DND-41 (cell line): ENCODE data around the gene EIF2B2.

Source experiments
- ATAC-seq: fragments of 200-7000 bp; cut with Tn5 transposase; 3 replicates; pipeline ENCODE4 v1.9.1; 2021; ENCODE audit warnings: low read depth; ENCODE audit not compliant: insufficient read depth
- DNase-seq: peaks from one replicate; pipeline ENCODE4 v3.0.0-alpha.2; 2020
- H2AFZ ChIP-seq: 2 replicates; pipeline ENCODE4 v1.6.0; 2012; ENCODE audit warnings: low read depth, low read length
- H3K27ac ChIP-seq: 2 replicates; pipeline ENCODE4 v1.5.1; 2012; ENCODE audit warnings: low read length, inconsistent platforms
- H3K27me3 ChIP-seq: fragments of 200-600 bp; sonication (generic); 2 replicates; pipeline ENCODE4 v1.6.0; 2012; ENCODE audit warnings: low read length, mild to moderate bottlenecking, inconsistent platforms; ENCODE audit not compliant: insufficient read depth, poor library complexity
- H3K36me3 ChIP-seq: 2 replicates; pipeline ENCODE4 v1.5.1; 2012; ENCODE audit warnings: low read length, inconsistent platforms; ENCODE audit not compliant: insufficient read depth
- H3K4me1 ChIP-seq: 2 replicates; pipeline ENCODE4 v1.5.1; 2012; ENCODE audit warnings: mild to moderate bottlenecking, low read length; ENCODE audit not compliant: insufficient read depth
- H3K4me2 ChIP-seq: 2 replicates; pipeline ENCODE4 v1.6.0; 2012; ENCODE audit warnings: mild to moderate bottlenecking, moderate library complexity, low read length, inconsistent platforms; ENCODE audit not compliant: insufficient read depth
- H3K4me3 ChIP-seq, 2 experiments: fragments of 200-600 bp in 1 of 2; shearing (Covaris generic) in 1 of 2; 2 replicates each; pipeline ENCODE4 v1.5.1; 2012 to 2016; ENCODE audit warnings: inconsistent platforms in 2 of 2, low read length in 2 of 2, mild to moderate bottlenecking in 2 of 2, low read depth in 1 of 2, moderate library complexity in 1 of 2
- H3K79me2 ChIP-seq: 2 replicates; pipeline ENCODE4 v1.6.0; 2012; ENCODE audit warnings: low read length, inconsistent platforms; ENCODE audit not compliant: insufficient read depth
- H3K9ac ChIP-seq: 2 replicates; pipeline ENCODE4 v1.6.0; 2012; ENCODE audit warnings: low read depth, mild to moderate bottlenecking, inconsistent platforms, low read length, moderate library complexity
- H3K9me3 ChIP-seq: 2 replicates; pipeline ENCODE4 v1.5.1; 2012; ENCODE audit warnings: low read length, moderate library complexity, mild to moderate bottlenecking, inconsistent platforms; ENCODE audit not compliant: insufficient read depth, severe bottlenecking
- H4K20me1 ChIP-seq: 2 replicates; pipeline ENCODE4 v1.6.0; 2012; ENCODE audit warnings: low read length; ENCODE audit not compliant: insufficient read depth
- EZH2 ChIP-seq: IDR thresholded peaks from 3 replicates; pipeline ENCODE4 v1.6.1; 2012; ENCODE audit warnings: borderline replicate concordance, low read depth, mild to moderate bottlenecking, moderate library complexity, low read length, inconsistent platforms; ENCODE audit not compliant: severe bottlenecking
- TF ChIP-seq, protein P1 (sequence below): IDR thresholded peaks from 2 replicates; pipeline ENCODE4 v1.5.1; 2012; ENCODE audit warnings: borderline replicate concordance, low read length, moderate library complexity, mild to moderate bottlenecking; ENCODE audit not compliant: poor library complexity, severe bottlenecking; ENCODE audit errors: extremely low read depth

The EIF2B2 gene

GRCh38 chr14:75025082-75025481 lies 22.4 kb downstream of the EIF2B2 start:
- no peak for DNase-seq
- H3K36me3 ChIP-seq, result peaks cover 63% of the 10 kb centered on the region
- H3K4me3 ChIP-seq, result no peak overlapping the region
- no peaks in the 10 kb centered on the region for H4K20me1 ChIP-seq
- no peak for ATAC-seq
- H3K4me2 ChIP-seq, result no peak overlapping the region
- H3K9ac ChIP-seq, result no peak overlapping the region
- no peak overlapping the region for H2AFZ ChIP-seq
- H3K9me3 ChIP-seq, result no peaks in the 10 kb centered on the region
- TF ChIP-seq, protein P1, sequence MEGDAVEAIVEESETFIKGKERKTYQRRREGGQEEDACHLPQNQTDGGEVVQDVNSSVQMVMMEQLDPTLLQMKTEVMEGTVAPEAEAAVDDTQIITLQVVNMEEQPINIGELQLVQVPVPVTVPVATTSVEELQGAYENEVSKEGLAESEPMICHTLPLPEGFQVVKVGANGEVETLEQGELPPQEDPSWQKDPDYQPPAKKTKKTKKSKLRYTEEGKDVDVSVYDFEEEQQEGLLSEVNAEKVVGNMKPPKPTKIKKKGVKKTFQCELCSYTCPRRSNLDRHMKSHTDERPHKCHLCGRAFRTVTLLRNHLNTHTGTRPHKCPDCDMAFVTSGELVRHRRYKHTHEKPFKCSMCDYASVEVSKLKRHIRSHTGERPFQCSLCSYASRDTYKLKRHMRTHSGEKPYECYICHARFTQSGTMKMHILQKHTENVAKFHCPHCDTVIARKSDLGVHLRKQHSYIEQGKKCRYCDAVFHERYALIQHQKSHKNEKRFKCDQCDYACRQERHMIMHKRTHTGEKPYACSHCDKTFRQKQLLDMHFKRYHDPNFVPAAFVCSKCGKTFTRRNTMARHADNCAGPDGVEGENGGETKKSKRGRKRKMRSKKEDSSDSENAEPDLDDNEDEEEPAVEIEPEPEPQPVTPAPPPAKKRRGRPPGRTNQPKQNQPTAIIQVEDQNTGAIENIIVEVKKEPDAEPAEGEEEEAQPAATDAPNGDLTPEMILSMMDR, result no peak
- TF ChIP-seq EZH2, result no peak
- H3K27me3 ChIP-seq, result no peaks in the 10 kb centered on the region
- H3K27ac ChIP-seq, result no peak overlapping the region
- H3K79me2 ChIP-seq, result no peaks in the 10 kb centered on the region
- H3K4me1 ChIP-seq, result no peaks in the 10 kb centered on the region

DNA sequence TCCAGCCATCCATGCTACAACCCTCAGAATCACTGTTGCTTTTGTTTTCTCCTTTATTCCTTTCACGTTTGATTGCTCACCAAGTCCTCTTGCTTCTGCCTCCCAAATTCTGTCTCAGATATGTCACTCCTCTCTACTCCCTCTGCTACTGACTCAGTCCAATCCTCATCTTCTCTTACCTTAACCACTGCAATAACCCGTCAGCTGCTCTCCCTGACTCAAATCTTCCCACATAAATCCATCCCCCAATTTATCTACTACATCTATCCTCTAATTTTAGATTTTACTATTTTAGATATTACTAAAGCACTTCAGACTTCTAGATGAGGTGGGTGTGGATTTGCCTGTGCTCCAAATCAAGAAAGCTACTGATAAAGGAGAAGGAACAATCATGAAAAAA lies 23.2 kb downstream of the EIF2B2 start:
- Histone ChIP-seq H3K27me3 (no peaks in the 10 kb centered on the region), H3K4me3 (no peak overlapping the region), H3K4me1 (no peaks in the 10 kb centered on the region), H3K27ac (no peak overlapping the region), H3K9me3 (no peaks in the 10 kb centered on the region), H3K36me3 (peaks cover 65% of the 10 kb centered on the region), H3K9ac (no peak overlapping the region), H2AFZ (no peak overlapping the region), H3K79me2 (no peaks in the 10 kb centered on the region), H3K4me2 (no peak overlapping the region), H4K20me1 (no peaks in the 10 kb centered on the region)
- DNase-seq (no peak), ATAC-seq (no peak)
- TF ChIP-seq, protein P1, result no peak
- no peak for TF ChIP-seq EZH2

GRCh38 chr14:75030147-75030546 lies 27.4 kb downstream of the EIF2B2 start:
- ATAC-seq (no peak), DNase-seq (no peak)
- no peaks in the 10 kb centered on the region for H3K9me3 ChIP-seq
- H3K4me3 ChIP-seq, result no peak overlapping the region
- H3K4me1 ChIP-seq, result no peaks in the 10 kb centered on the region
- H3K79me2 ChIP-seq, result no peaks in the 10 kb centered on the region
- no peaks in the 10 kb centered on the region for H3K27me3 ChIP-seq
- H3K27ac ChIP-seq, result no peak overlapping the region
- TF ChIP-seq EZH2, result no peak
- TF ChIP-seq, protein P1, result no peak
- H4K20me1 ChIP-seq, result no peaks in the 10 kb centered on the region
- no peak overlapping the region for H3K9ac ChIP-seq
- peaks cover 67% of the 10 kb centered on the region for H3K36me3 ChIP-seq
- no peak overlapping the region for H2AFZ ChIP-seq
- no peak overlapping the region for H3K4me2 ChIP-seq

DNA sequence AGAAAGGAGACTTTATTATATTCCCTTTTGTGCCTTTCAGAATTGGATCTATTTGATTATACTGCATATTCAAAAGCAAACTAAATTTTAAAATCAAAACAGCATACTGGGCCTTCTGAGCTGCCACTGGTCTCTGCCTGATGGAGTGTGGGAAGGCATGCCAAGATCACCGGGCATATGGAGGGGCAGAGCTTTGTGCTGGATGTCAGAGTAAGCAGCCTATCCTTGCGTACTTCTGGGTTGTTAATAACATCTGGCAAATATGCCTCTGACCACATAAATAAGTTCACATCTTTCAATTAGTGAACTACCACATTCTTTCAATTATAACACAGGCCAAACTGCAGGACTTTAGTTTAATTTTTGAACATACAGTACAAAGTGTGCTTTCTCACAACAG lies 30.2 kb downstream of the EIF2B2 start:
- H2AFZ ChIP-seq, result no peak overlapping the region
- no peaks in the 10 kb centered on the region for H3K27me3 ChIP-seq
- H3K4me3 ChIP-seq, result no peak overlapping the region
- DNase-seq (no peak), ATAC-seq (no peak)
- no peak overlapping the region for H3K27ac ChIP-seq
- H3K9me3 ChIP-seq, result no peaks in the 10 kb centered on the region
- no peaks in the 10 kb centered on the region for H4K20me1 ChIP-seq
- no peak for TF ChIP-seq EZH2
- TF ChIP-seq, protein P1, result no peak
- H3K9ac ChIP-seq, result no peak overlapping the region
- no peak overlapping the region for H3K4me2 ChIP-seq
- no peaks in the 10 kb centered on the region for H3K4me1 ChIP-seq
- H3K79me2 ChIP-seq, result no peaks in the 10 kb centered on the region
- peaks cover 69% of the 10 kb centered on the region for H3K36me3 ChIP-seq
